Psoas muscle (tissue), 8 donors: ENCODE results near the gene MICU2. TPM values are rescaled to one million over a fixed set of nuclear protein-coding genes. Genes with fewer than 3 reads are reported as not detected.

ENCODE experiments used
- ATAC-seq, 4 donors: fragments of 200-7000 bp; cut with Tn5 transposase; one replicate each; pipeline ENCODE4 v1.9.1; 2020; ENCODE audit warnings: moderate library complexity in 3 of 4, mild to moderate bottlenecking in 2 of 4
- DNase-seq, 2 donors: peaks; one replicate each; pipeline ENCODE4 v3.0.0-alpha.2; 2020
- H3K27ac ChIP-seq: fragments of 200-600 bp; one replicate; pipeline ENCODE4 v1.8.0; 2022
- H3K27me3 ChIP-seq, 3 donors: fragments of 200-600 bp in 1 of 3; one replicate each; pipeline versions ENCODE4 v1.6.1 to v1.8.0; 2013 to 2022; ENCODE audit warnings: low read length in 2 of 3, mild to moderate bottlenecking in 2 of 3, moderate library complexity in 1 of 3; ENCODE audit not compliant: insufficient read depth in 3 of 3
- H3K36me3 ChIP-seq, 2 donors: fragments of 200-600 bp in 1 of 2; one replicate each; pipeline versions ENCODE4 v1.6.1 to v1.8.0; 2013 to 2022; ENCODE audit warnings: low read depth in 1 of 2, mild to moderate bottlenecking in 1 of 2, moderate library complexity in 1 of 2; ENCODE audit not compliant: insufficient read depth in 1 of 2
- H3K4me1 ChIP-seq: fragments of 200-600 bp; one replicate; pipeline ENCODE4 v1.8.0; 2022
- H3K4me3 ChIP-seq: fragments of 200-600 bp; one replicate; pipeline ENCODE4 v1.8.0; 2022; ENCODE audit warnings: mild to moderate bottlenecking
- H3K9me3 ChIP-seq: fragments of 200-600 bp; one replicate; pipeline ENCODE4 v1.8.0; 2022
- CTCF ChIP-seq: fragments of 200-600 bp; IDR thresholded peaks from one replicate; pipeline ENCODE4 v1.8.0; 2022; ENCODE audit warnings: antibody characterized with exemption
- WGBS, 3 donors: extraction: QIAGEN DNeasy Blood & Tissue Kit; methylation state at CpG; one replicate each; pipeline versions ENCODE4 v1.1.6 to v1.1.7; 2013; 5-methylcytosine and 5-hydroxymethylcytosine counted together
- intact Hi-C, 2 donors: fragments of 100-400 bp; cut with DNase I; formaldehyde crosslinking; loops; one replicate each; pipeline versions ENCODE4 v1.11.0 to v1.14.2; 2022
- polyA plus RNA-seq, 3 donors: library from polyadenylated mRNA; stranded (reverse); fragments of 200-250 nt; gene quantifications; one replicate each; pipeline ENCODE4 v1.2.3, GENCODE V29; 2013
- total RNA-seq, 4 donors: library from RNA; stranded (reverse); fragmentation: NEBNext Ultra II Directional in 2 of 4; extraction: Animal tissue kit (Norgen Biotek cat#: 25700) in 2 of 4; gene quantifications; one replicate each; pipeline versions ENCODE4 v1.2.1 to v1.2.4, GENCODE V29; 2021 to 2023
- donor health status: healthy with polysubstance abuse.
- donor health status: DM: no; HTN: no; CAD: no; lungs with moderate emphysema.
- donor health status: Bipolar disorder and iron deficiency.
- donor health status: healthy.
- donor health status: DM: yes; HTN: yes; CAD: no.
- donor health status: DM: no; HTN: no; CAD: no.
- donor health status: DM: no; HTN: no; CAD: no.
- donor health status: DM: yes; HTN: yes; CAD: no.

Gene MICU2
- total and polyA plus RNA-seq, 7 donors: 43.6 to 51.2 (median 44.9) TPM

GRCh38 chr13:21466527-21466926, 137.4 kb downstream of the MICU2 start:
- Histone ChIP-seq H3K27ac (no peak overlapping the region), H3K4me1 (no peaks in the 10 kb centered on the region), H3K27me3 (no peaks in the 10 kb centered on the region), H3K36me3 (no peaks in the 10 kb centered on the region), H3K4me3 (no peak overlapping the region), H3K9me3 (no peaks in the 10 kb centered on the region)
- WGBS, 3 donors: 60 to 75% (median 68%) methylated on average over 7 of the region's 7 CpGs
- no peak for ATAC-seq
- DNase-seq: no peak
- TF ChIP-seq CTCF: no peak
- intact Hi-C loops: no loop called here

GRCh38 chr13:21465710-21466160, 138.2 kb downstream of the MICU2 start:
- H3K4me3 ChIP-seq: no peak overlapping the region
- DNase-seq (no peak), ATAC-seq (no peak)
- TF ChIP-seq CTCF: no peak
- no peaks in the 10 kb centered on the region for H3K36me3 ChIP-seq
- H3K27ac ChIP-seq: no peak overlapping the region
- intact Hi-C loops: no loop called here
- 49 to 68% (median 60%) methylated on average over 9 of the region's 9 CpGs for WGBS, 3 donors
- no peaks in the 10 kb centered on the region for H3K4me1 ChIP-seq
- H3K9me3 ChIP-seq: no peaks in the 10 kb centered on the region
- H3K27me3 ChIP-seq: no peaks in the 10 kb centered on the region

- no peaks in the 10 kb centered on the region for H3K36me3 ChIP-seq
- ATAC-seq (no peak), DNase-seq (no peak)
- H3K4me1 ChIP-seq: no peaks in the 10 kb centered on the region
- TF ChIP-seq CTCF: no peak
- no peaks in the 10 kb centered on the region for H3K9me3 ChIP-seq
- H3K27ac ChIP-seq: no peak overlapping the region
- H3K4me3 ChIP-seq: no peak overlapping the region
- H3K27me3 ChIP-seq: no peaks in the 10 kb centered on the region
- intact Hi-C loops: no loop called here
Observed at GRCh38 chr13:21463424-21463823, 140.5 kb downstream of the MICU2 start.

GRCh38 chr13:21461131-21461530, 142.8 kb downstream of the MICU2 start:
- DNase-seq: no peak
- Histone ChIP-seq H3K27me3 (no peaks in the 10 kb centered on the region), H3K27ac (no peak overlapping the region), H3K4me3 (no peak overlapping the region), H3K9me3 (no peaks in the 10 kb centered on the region), H3K36me3 (no peaks in the 10 kb centered on the region), H3K4me1 (peaks cover 10% of the 10 kb centered on the region)
- 62 to 80% (median 78%) methylated on average over 3 of the region's 3 CpGs for WGBS, 3 donors
- ATAC-seq: no peak
- no peak for TF ChIP-seq CTCF
- intact Hi-C loops: no loop called here
